ENCODE data around the gene DESI1.
A peak's percentile ranks its signal among the peaks of the same experiment; 100 is the strongest.
"Not testable (repeated sequence)": the region's sequence is repeated elsewhere in the genome, so short reads cannot be mapped to it uniquely, and the experiment has no call there.

DESI1 gene

GRCh38 chr22:41634610-41635009 is 13.8 kb upstream of the DESI1 start:
- ATAC-seq, DNase-seq: not testable (repeated sequence)

GRCh38 chr22:41631615-41632014 is 10.8 kb upstream of the DESI1 start:
- not testable (repeated sequence) for ATAC-seq, DNase-seq

- not testable (repeated sequence) for ATAC-seq, DNase-seq
These were observed 10.3 kb upstream of the DESI1 start for GRCh38 chr22:41631115-41631514.

GRCh38 chr22:41625577-41625976 is 4.7 kb upstream of the DESI1 start:
- DNase-seq (no peak), ATAC-seq (no peak)

GRCh38 chr22:41621911-41622179 is 1.0 kb upstream of the DESI1 start:
- ATAC-seq (no peak), DNase-seq (no peak)

GRCh38 chr22:41621099-41621910 is 462 bp upstream of the DESI1 start, which contains the start of gene XRCC6:
XRCC6 (plus strand) TSS chr22:41621295; CDS start chr22:41622005, 710 bp downstream.
- peak; percentile 100 for DNase-seq
- peak; percentile 95 for ATAC-seq

GRCh38 chr22:41619979-41620588 is 759 bp downstream of the DESI1 start:
- peak; percentile 65 for DNase-seq
- peak; percentile 25 for ATAC-seq

- ATAC-seq = no peak
- no peak for DNase-seq
These were observed 7.4 kb downstream of the DESI1 start for GRCh38 chr22:41613456-41613855.

GRCh38 chr22:41612603-41613306 is 8.1 kb downstream of the DESI1 start:
- no peak for ATAC-seq
- no peak for DNase-seq

GRCh38 chr22:41608386-41608785 is 12.5 kb downstream of the DESI1 start:
- DNase-seq = no peak
- ATAC-seq = no peak

GRCh38 chr22:41603873-41604332 is 16.9 kb downstream of the DESI1 start:
- ATAC-seq (peak; percentile 100), DNase-seq (peak; percentile 74)

GRCh38 chr22:41600976-41601375 is 19.9 kb downstream of the DESI1 start:
- DNase-seq (no peak), ATAC-seq (no peak)

GRCh38 chr22:41598891-41599635 is 21.8 kb downstream of the DESI1 start:
- ATAC-seq = no peak
- DNase-seq = no peak

- ATAC-seq = no peak
- no peak for DNase-seq
These were observed 22.8 kb downstream of the DESI1 start for GRCh38 chr22:41598081-41598480.

GRCh38 chr22:41597635-41597953 is 23.2 kb downstream of the DESI1 start:
- ATAC-seq = no peak

GRCh38 chr22:41596776-41597634 is 23.8 kb downstream of the DESI1 start:
- peak; percentile 62 for ATAC-seq
- peak; percentile 54 for DNase-seq

More at GRCh38 chr22:41597635-41597953, 23.2 kb downstream of the DESI1 start:
- DNase-seq = no peak

GRCh38 chr22:41595703-41596102 is 25.1 kb downstream of the DESI1 start:
- no peak for DNase-seq
- ATAC-seq = no peak

GRCh38 chr22:41593336-41593960 is 27.4 kb downstream of the DESI1 start:
- ATAC-seq, DNase-seq: not testable (repeated sequence)

GRCh38 chr22:41589391-41590241 is 31.2 kb downstream of the DESI1 start, which contains the start of gene PMM1:
PMM1 (minus strand) TSS chr22:41589840; CDS start chr22:41589805, 35 bp downstream.
- ATAC-seq = peak; percentile 99
- peak; percentile 100 for DNase-seq

GRCh38 chr22:41587347-41587723 is 33.5 kb downstream of the DESI1 start:
- DNase-seq (no peak), ATAC-seq (no peak)
